K562 (cell line): ENCODE data around the gene PNPLA7. TPM values are rescaled to one million over a fixed set of nuclear protein-coding genes. Genes with fewer than 3 reads are reported as not detected.

Experiments
- CEBPG ChIP-seq, 3 experiments: fragments of 200-800 bp in 1 of 3; sonication (Bioruptor generic) in 1 of 3; sonication (generic) in 1 of 3; formaldehyde crosslinking in 1 of 3; IDR thresholded peaks in 2 of 3; conservative IDR thresholded peaks in 1 of 3; 2 replicates each; pipeline versions ENCODE4 v1.6.1 to v1.8.0; 2016 to 2022; ENCODE audit warnings: missing compliant biosample characterization in 2 of 3, missing genetic modification characterization in 2 of 3, mild to moderate bottlenecking in 1 of 3, missing genetic modification reagents in 1 of 3
- FOXK1 ChIP-seq: sonication (generic); formaldehyde crosslinking; IDR thresholded peaks from 2 replicates; pipeline ENCODE4 v1.8.0; 2022; ENCODE audit warnings: missing genetic modification reagents, mild to moderate bottlenecking, borderline replicate concordance
- FOXK2 ChIP-seq, 2 experiments: fragments of 450-650 bp; IDR thresholded peaks in 1 of 2; conservative IDR thresholded peaks in 1 of 2; 2 replicates each; pipeline ENCODE4 v1.6.1; 2016; ENCODE audit warnings: low read depth in 2 of 2, mild to moderate bottlenecking in 1 of 2
- JUN ChIP-seq, 2 experiments: sonication (generic) in 1 of 2; formaldehyde crosslinking in 1 of 2; IDR thresholded peaks; 2 replicates each; pipeline versions ENCODE4 v1.6.1 to v1.8.0; 2012 to 2022; ENCODE audit warnings: borderline replicate concordance in 2 of 2, mild to moderate bottlenecking in 2 of 2, improper control_type of control experiment in 1 of 2, low read depth in 1 of 2, low read length in 1 of 2, missing genetic modification reagents in 1 of 2
- KHSRP ChIP-seq: fragments of 450-650 bp; IDR thresholded peaks from 2 replicates; pipeline ENCODE4 v1.6.1; 2017
- MIER1 ChIP-seq: fragments of 450-650 bp; IDR thresholded peaks from 2 replicates; pipeline ENCODE4 v1.6.1; 2016; ENCODE audit warnings: antibody characterized with exemption, mild to moderate bottlenecking, low read depth
- NFE2 ChIP-seq: IDR thresholded peaks from 2 replicates; pipeline ENCODE4 v1.6.1; 2014; ENCODE audit warnings: antibody characterized with exemption, low read depth
- NFIC ChIP-seq: fragments of 450-650 bp; IDR thresholded peaks from 2 replicates; pipeline ENCODE4 v1.6.1; 2017; ENCODE audit warnings: mild to moderate bottlenecking, inconsistent platforms
- RB1 ChIP-seq: fragments of 450-650 bp; IDR thresholded peaks from 2 replicates; pipeline ENCODE4 v1.6.1; 2017; ENCODE audit warnings: low read depth, mild to moderate bottlenecking
- SMAD4 ChIP-seq: fragments of 250-450 bp; sonication (Bioruptor Pico); conservative IDR thresholded peaks from 2 replicates; pipeline ENCODE4 v1.8.0; 2021; ENCODE audit warnings: inconsistent platforms, mild to moderate bottlenecking, moderate library complexity
- STAT5B ChIP-seq: fragments of 250-450 bp; sonication (Bioruptor Pico); IDR thresholded peaks from 2 replicates; pipeline ENCODE4 v1.8.0; 2021; ENCODE audit warnings: mild to moderate bottlenecking, inconsistent platforms
- ZBTB1 ChIP-seq: sonication (generic); formaldehyde crosslinking; IDR thresholded peaks from 2 replicates; pipeline ENCODE4 v1.8.1; 2023; ENCODE audit warnings: missing genetic modification reagents, low read depth, mild to moderate bottlenecking, borderline replicate concordance
- ZBTB8A ChIP-seq: fragments of 450-650 bp; IDR thresholded peaks from 2 replicates; pipeline ENCODE4 v1.6.1; 2018; ENCODE audit warnings: mild to moderate bottlenecking, moderate library complexity; ENCODE audit not compliant: partially characterized antibody
- ZC3H4 ChIP-seq: sonication (generic); formaldehyde crosslinking; IDR thresholded peaks from 2 replicates; pipeline ENCODE4 v1.9.0; 2021; ENCODE audit warnings: missing genetic modification reagents, borderline replicate concordance
- ZKSCAN8 ChIP-seq: fragments of 200-800 bp; sonication (Bioruptor generic); IDR thresholded peaks from 2 replicates; pipeline ENCODE4 v1.6.1; 2016; ENCODE audit warnings: missing genetic modification characterization, missing compliant biosample characterization
- polyA plus RNA-seq, 8 experiments: library from polyadenylated mRNA; depleted of rRNA in 4 of 8; stranded (reverse) in 5 of 8; unstranded in 3 of 8; fragments of >200 nt; fragmentation: Nextera tagmentation in 2 of 8; fragmentation: Illumina TruSeq in 1 of 8; extraction: Ambion mirVana in 2 of 8; extraction: Trizol in 1 of 8; gene quantifications; 2 replicates each; pipeline versions ENCODE4 v1.2.1 to v1.2.3, GENCODE V29; 2011 to 2014; ENCODE audit warnings: inconsistent platforms in 1 of 8, missing spikeins in 1 of 8
- total RNA-seq, 7 experiments: library from RNA; depleted of rRNA in 6 of 7; stranded (reverse); fragments of >200 nt in 6 of 7; fragmentation: Illumina TruSeq in 2 of 7; extraction: Trizol in 2 of 7; gene quantifications; 2 replicates each; pipeline versions ENCODE4 v1.2.1 to v1.2.3, GENCODE V29; 2011 to 2021; ENCODE audit warnings: low replicate concordance in 1 of 7
- TF ChIP-seq, protein P1 (sequence below): sonication (generic); formaldehyde crosslinking; IDR thresholded peaks from 2 replicates; pipeline ENCODE4 v1.9.0; 2022; ENCODE audit warnings: mild to moderate bottlenecking, missing genetic modification reagents
- TF ChIP-seq, protein P2 (sequence below): fragments of 250-450 bp; sonication (Bioruptor Pico); IDR thresholded peaks from 2 replicates; pipeline ENCODE4 v1.8.0; 2022; ENCODE audit warnings: inconsistent platforms, mild to moderate bottlenecking, moderate library complexity, borderline replicate concordance
- TF ChIP-seq, protein P3 (sequence below): IDR thresholded peaks from 3 replicates; pipeline ENCODE4 v1.6.1; 2011; ENCODE audit warnings: borderline replicate concordance, mild to moderate bottlenecking, moderate library complexity; ENCODE audit not compliant: insufficient read length; ENCODE audit errors: extremely low read depth
- TF ChIP-seq, protein P4 (sequence below): fragments of 250-450 bp; sonication (Bioruptor Pico); IDR thresholded peaks from 2 replicates; pipeline ENCODE4 v1.4.0; 2020; ENCODE audit warnings: mild to moderate bottlenecking, moderate library complexity
- TF ChIP-seq, protein P5 (sequence below): fragments of 200-800 bp; sonication (Bioruptor generic); IDR thresholded peaks from 2 replicates; pipeline ENCODE4 v1.6.1; 2017; ENCODE audit warnings: missing genetic modification characterization, missing compliant biosample characterization

Gene PNPLA7
- total and polyA plus RNA-seq, 9 of the 15 experiments (the other 6 are each of a cell fraction or from before 2014, with no cell fraction given) = 0.01 to 0.85 (median 0.19) TPM; not detected in 1

DNA sequence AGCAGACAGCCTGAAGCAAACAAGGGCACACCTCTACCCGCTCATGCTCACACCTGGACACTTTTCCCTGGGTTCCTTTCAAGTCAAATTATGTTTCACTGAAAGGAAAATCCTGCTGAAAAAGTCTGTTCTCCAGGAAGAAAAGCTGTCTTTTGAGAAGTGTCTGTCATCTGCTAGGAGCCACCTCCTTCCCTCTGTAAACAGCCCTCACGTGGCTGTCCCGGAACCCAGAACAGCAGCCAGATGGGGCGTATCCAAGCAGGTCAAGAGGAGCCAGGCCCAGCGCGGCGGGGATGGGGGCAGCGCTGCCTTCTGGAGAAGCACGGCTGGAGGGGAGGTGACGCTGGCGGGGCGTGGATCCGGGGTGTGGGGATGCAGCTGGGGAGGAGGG is at the start of gene PNPLA7 (continued):
- TF ChIP-seq FOXK2 (conservative IDR thresholded peaks at IDR 0.05 in 1 of 2, IDR thresholded peaks at IDR 0.05 in 1 of 2; ENCODE audit: low read depth in 2 of 2) (peak; percentile 99 to 100), FOXK1 (peak; percentile 89), MIER1 (no peak), ZC3H4 (CRISPR knock-in tag) (no peak), SMAD4 (CRISPR knock-in tag) (no peak), NFIC (peak; percentile 29; the same call in 1 of the 2 replicates), NFE2 (no peak), RB1 (no peak), STAT5B (CRISPR knock-in tag) (no peak), ZBTB8A (no peak), JUN (IDR thresholded peaks at IDR 0.05; ENCODE audit: borderline replicate concordance, low read depth, low read length) (peak; percentile 52; the same call in 1 of the 2 replicates), JUN (CRISPR knock-in tag; IDR thresholded peaks at IDR 0.05; ENCODE audit: borderline replicate concordance) (no peak), ZBTB1 (CRISPR knock-in tag) (no peak), KHSRP (no peak), CEBPG (CRISPR knock-in tag; IDR thresholded peaks at IDR 0.05) (no peak), CEBPG (tag; conservative IDR thresholded peaks at IDR 0.05 in 1 of 2, IDR thresholded peaks at IDR 0.05 in 1 of 2) (no peak), ZKSCAN8 (CRISPR knock-in tag) (no peak)
- TF ChIP-seq, protein P1, sequence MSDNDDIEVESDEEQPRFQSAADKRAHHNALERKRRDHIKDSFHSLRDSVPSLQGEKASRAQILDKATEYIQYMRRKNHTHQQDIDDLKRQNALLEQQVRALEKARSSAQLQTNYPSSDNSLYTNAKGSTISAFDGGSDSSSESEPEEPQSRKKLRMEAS (CRISPR knock-in tag) = peak; percentile 88
- TF ChIP-seq, protein P2, sequence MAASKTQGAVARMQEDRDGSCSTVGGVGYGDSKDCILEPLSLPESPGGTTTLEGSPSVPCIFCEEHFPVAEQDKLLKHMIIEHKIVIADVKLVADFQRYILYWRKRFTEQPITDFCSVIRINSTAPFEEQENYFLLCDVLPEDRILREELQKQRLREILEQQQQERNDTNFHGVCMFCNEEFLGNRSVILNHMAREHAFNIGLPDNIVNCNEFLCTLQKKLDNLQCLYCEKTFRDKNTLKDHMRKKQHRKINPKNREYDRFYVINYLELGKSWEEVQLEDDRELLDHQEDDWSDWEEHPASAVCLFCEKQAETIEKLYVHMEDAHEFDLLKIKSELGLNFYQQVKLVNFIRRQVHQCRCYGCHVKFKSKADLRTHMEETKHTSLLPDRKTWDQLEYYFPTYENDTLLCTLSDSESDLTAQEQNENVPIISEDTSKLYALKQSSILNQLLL (CRISPR knock-in tag) = no peak
- TF ChIP-seq, protein P3, sequence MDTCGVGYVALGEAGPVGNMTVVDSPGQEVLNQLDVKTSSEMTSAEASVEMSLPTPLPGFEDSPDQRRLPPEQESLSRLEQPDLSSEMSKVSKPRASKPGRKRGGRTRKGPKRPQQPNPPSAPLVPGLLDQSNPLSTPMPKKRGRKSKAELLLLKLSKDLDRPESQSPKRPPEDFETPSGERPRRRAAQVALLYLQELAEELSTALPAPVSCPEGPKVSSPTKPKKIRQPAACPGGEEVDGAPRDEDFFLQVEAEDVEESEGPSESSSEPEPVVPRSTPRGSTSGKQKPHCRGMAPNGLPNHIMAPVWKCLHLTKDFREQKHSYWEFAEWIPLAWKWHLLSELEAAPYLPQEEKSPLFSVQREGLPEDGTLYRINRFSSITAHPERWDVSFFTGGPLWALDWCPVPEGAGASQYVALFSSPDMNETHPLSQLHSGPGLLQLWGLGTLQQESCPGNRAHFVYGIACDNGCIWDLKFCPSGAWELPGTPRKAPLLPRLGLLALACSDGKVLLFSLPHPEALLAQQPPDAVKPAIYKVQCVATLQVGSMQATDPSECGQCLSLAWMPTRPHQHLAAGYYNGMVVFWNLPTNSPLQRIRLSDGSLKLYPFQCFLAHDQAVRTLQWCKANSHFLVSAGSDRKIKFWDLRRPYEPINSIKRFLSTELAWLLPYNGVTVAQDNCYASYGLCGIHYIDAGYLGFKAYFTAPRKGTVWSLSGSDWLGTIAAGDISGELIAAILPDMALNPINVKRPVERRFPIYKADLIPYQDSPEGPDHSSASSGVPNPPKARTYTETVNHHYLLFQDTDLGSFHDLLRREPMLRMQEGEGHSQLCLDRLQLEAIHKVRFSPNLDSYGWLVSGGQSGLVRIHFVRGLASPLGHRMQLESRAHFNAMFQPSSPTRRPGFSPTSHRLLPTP = no peak
- TF ChIP-seq, protein P4, sequence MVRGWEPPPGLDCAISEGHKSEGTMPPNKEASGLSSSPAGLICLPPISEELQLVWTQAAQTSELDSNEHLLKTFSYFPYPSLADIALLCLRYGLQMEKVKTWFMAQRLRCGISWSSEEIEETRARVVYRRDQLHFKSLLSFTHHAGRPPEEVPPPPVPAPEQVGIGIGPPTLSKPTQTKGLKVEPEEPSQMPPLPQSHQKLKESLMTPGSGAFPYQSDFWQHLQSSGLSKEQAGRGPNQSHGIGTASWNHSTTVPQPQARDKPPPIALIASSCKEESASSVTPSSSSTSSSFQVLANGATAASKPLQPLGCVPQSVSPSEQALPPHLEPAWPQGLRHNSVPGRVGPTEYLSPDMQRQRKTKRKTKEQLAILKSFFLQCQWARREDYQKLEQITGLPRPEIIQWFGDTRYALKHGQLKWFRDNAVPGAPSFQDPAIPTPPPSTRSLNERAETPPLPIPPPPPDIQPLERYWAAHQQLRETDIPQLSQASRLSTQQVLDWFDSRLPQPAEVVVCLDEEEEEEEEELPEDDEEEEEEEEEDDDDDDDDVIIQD (CRISPR knock-in tag) = no peak
- TF ChIP-seq, protein P5, sequence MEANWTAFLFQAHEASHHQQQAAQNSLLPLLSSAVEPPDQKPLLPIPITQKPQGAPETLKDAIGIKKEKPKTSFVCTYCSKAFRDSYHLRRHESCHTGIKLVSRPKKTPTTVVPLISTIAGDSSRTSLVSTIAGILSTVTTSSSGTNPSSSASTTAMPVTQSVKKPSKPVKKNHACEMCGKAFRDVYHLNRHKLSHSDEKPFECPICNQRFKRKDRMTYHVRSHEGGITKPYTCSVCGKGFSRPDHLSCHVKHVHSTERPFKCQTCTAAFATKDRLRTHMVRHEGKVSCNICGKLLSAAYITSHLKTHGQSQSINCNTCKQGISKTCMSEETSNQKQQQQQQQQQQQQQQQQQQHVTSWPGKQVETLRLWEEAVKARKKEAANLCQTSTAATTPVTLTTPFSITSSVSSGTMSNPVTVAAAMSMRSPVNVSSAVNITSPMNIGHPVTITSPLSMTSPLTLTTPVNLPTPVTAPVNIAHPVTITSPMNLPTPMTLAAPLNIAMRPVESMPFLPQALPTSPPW (CRISPR knock-in tag) = 0 out of 2 replicates have a peak, but pooled peaks have one; percentile 36
